ENCODE results near the gene AGO1. TPM values are rescaled to one million over a fixed set of nuclear protein-coding genes. Genes with fewer than 3 reads are reported as not detected.

The AGO1 gene
- total and polyA plus RNA-seq, 2 of the 13 experiments (the other 11 are each of a cell fraction or from before 2014, with no cell fraction given): 9.2 to 18.6 TPM

DNA sequence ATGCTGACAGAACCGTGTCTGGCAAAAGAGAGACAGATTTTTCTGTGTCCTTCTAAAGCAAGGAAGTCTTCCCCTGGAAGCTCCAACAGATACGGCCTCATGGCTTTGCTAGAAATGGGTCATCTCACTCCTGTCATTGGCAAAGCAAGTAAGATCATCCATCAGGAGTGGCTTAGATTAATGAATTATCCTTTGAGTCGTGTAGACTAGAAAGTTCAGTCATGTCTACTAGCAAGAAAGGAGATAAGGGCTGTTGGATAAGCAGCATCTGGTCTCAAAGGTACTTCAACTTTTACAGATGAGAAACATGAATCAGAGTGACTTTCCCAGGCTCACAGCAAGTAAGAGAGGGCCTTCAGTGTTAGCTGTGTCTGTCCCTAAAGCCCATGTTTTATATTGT lies 44.5 kb downstream of the AGO1 start (continued):
- TF ChIP-seq, protein P1, sequence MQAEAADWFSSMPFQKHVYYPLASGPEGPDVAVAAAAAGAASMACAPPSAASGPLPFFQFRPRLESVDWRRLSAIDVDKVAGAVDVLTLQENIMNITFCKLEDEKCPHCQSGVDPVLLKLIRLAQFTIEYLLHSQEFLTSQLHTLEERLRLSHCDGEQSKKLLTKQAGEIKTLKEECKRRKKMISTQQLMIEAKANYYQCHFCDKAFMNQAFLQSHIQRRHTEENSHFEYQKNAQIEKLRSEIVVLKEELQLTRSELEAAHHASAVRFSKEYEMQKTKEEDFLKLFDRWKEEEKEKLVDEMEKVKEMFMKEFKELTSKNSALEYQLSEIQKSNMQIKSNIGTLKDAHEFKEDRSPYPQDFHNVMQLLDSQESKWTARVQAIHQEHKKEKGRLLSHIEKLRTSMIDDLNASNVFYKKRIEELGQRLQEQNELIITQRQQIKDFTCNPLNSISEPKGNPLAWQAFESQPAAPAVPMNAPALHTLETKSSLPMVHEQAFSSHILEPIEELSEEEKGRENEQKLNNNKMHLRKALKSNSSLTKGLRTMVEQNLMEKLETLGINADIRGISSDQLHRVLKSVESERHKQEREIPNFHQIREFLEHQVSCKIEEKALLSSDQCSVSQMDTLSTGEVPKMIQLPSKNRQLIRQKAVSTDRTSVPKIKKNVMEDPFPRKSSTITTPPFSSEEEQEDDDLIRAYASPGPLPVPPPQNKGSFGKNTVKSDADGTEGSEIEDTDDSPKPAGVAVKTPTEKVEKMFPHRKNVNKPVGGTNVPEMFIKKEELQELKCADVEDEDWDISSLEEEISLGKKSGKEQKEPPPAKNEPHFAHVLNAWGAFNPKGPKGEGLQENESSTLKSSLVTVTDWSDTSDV (CRISPR knock-in tag; IDR thresholded peaks at IDR 0.05): no peak
- TF ChIP-seq GATAD2A (CRISPR knock-in tag; IDR thresholded peaks at IDR 0.05): no peak
- TF ChIP-seq, protein P2, sequence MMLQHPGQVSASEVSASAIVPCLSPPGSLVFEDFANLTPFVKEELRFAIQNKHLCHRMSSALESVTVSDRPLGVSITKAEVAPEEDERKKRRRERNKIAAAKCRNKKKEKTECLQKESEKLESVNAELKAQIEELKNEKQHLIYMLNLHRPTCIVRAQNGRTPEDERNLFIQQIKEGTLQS (CRISPR knock-in tag; IDR thresholded peaks at IDR 0.05): no peak
- TF ChIP-seq TBX3 (IDR thresholded peaks at IDR 0.05; ENCODE audit: borderline replicate concordance): no peak

DNA sequence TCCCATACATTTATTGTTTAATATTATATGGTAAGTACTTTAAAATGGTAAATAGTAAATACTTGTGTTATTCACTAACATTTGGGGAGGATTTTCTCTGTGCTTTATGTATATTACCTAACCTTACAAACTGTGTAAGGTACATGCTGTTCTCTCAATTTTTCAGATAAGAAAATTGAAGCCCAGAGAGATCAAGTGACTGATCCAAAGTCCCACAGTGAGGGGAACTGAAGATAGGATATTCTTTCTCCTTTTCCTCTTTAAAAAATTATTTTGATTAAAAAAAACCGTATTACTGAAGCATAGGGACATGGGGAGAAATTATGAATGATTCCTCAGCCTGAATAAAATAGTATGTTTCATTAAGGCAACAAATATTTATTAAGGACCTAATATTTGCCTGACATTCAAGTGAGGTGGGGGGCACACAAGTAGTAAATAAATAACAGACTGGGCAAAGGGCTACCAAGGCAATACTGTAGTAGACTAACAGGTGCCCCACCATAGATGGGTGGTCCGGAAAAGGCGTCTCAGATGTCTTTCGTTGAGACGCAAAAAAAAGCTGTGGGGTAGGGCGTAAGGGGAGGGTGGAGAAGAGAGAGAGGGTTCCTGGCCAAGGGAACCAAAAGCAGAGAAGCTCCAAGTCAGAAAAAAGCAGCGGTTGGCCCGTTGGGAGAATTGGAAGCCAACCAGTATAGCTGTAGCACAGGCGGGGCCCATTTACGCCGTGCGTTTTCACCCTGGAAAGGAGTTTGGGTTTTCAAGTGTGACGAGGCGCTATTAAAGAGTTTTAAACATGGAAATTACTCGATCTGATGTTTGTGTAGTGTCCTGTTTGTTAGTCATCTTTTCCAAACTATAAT lies 47.0 kb downstream of the AGO1 start:
- Histone ChIP-seq H2AFZ (ENCODE audit: low read length) (peak overlapping the region; percentile 31), H3K4me2 (ENCODE audit: low read depth, low read length) (peak overlapping the region; percentile 82), H3K4me1 (ENCODE audit: insufficient read depth, low read length) (peaks cover 30% of the 10 kb centered on the region), H3K36me3 (replicated peaks in 1 of 2; ENCODE audit: control insufficient read depth in 1 of 2, insufficient read depth in 2 of 2, low read length in 2 of 2) (no peaks in the 10 kb centered on the region), H3K27ac (ENCODE audit: extremely low read length, insufficient read depth, low read length) (peak overlapping the region; percentile 97), H3K9ac (ENCODE audit: insufficient read depth, low read depth, low read length) (peak overlapping the region; percentile 94), H3K9me3 (ENCODE audit: low read length) (no peaks in the 10 kb centered on the region), H3K4me3 (replicated peaks in 1 of 3; ENCODE audit: insufficient read depth in 1 of 3, low read depth in 2 of 3, low read length in 3 of 3) (peak overlapping the region; percentile 93 to 97 (median 97)), H3K27me3 (ENCODE audit: control insufficient read depth in 1 of 2, insufficient read depth in 2 of 2, low read length in 2 of 2) (no peaks in the 10 kb centered on the region; a peak in 1 of 5 replicates), H3K79me2 (ENCODE audit: insufficient read depth, low read length) (peaks cover 38% of the 10 kb centered on the region), H4K20me1 (ENCODE audit: insufficient read depth, low read length) (no peaks in the 10 kb centered on the region)
- in situ Hi-C loops (cut with HindIII; ENCODE audit: extremely low pct_ligation_motif_present, low pct_unique_long_range_greater_than_20kb) (no loop called here), intact Hi-C loops (cut with micrococcal nuclease; ENCODE audit: unreplicated experiment) (no loop called here)
- CTCF ChIA-PET (ENCODE audit: low intra/inter-chr PET ratio, low total read pairs): no interaction called here
- FAIRE-seq: no peak
- 6% methylated on average over 15 of the region's 15 CpGs for WGBS (ENCODE audit: low lambda C conversion rate)
- DNase-seq (ENCODE audit: low spot score): peak; percentile 15
- POLR2A ChIA-PET: interaction anchor here (0.6 to 1.8 kb wide), 5 partner anchors 8 to 470 kb away, joined by 3 to 6 read pairs (median 3); partner anchors contain the start of gene CLSPN
- BruUV-seq (replicated peaks): TSS peak; percentile 90
- peak; percentile 36 for ATAC-seq
- TF ChIP-seq NFYC (CRISPR knock-in tag; IDR thresholded peaks at IDR 0.05) (no peak), ZNF564 (CRISPR knock-in tag; IDR thresholded peaks at IDR 0.05) (no peak; the same call in 1 of the 2 replicates), ZNF816 (CRISPR knock-in tag; IDR thresholded peaks at IDR 0.05; ENCODE audit: borderline replicate concordance) (peak; percentile 34; the same call in 1 of the 2 replicates), ZNF557 (CRISPR knock-in tag; IDR thresholded peaks at IDR 0.05) (no peak), MEF2D (CRISPR knock-in tag; IDR thresholded peaks at IDR 0.05) (0 out of 2 replicates have a peak, but pooled peaks have one; percentile 43)
- TF ChIP-seq, protein P3, sequence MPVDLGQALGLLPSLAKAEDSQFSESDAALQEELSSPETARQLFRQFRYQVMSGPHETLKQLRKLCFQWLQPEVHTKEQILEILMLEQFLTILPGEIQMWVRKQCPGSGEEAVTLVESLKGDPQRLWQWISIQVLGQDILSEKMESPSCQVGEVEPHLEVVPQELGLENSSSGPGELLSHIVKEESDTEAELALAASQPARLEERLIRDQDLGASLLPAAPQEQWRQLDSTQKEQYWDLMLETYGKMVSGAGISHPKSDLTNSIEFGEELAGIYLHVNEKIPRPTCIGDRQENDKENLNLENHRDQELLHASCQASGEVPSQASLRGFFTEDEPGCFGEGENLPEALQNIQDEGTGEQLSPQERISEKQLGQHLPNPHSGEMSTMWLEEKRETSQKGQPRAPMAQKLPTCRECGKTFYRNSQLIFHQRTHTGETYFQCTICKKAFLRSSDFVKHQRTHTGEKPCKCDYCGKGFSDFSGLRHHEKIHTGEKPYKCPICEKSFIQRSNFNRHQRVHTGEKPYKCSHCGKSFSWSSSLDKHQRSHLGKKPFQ (CRISPR knock-in tag; IDR thresholded peaks at IDR 0.05; ENCODE audit: insufficient replicate concordance): no peak
- TF ChIP-seq, protein P4, sequence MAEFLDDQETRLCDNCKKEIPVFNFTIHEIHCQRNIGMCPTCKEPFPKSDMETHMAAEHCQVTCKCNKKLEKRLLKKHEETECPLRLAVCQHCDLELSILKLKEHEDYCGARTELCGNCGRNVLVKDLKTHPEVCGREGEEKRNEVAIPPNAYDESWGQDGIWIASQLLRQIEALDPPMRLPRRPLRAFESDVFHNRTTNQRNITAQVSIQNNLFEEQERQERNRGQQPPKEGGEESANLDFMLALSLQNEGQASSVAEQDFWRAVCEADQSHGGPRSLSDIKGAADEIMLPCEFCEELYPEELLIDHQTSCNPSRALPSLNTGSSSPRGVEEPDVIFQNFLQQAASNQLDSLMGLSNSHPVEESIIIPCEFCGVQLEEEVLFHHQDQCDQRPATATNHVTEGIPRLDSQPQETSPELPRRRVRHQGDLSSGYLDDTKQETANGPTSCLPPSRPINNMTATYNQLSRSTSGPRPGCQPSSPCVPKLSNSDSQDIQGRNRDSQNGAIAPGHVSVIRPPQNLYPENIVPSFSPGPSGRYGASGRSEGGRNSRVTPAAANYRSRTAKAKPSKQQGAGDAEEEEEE (CRISPR knock-in tag; IDR thresholded peaks at IDR 0.05; ENCODE audit: borderline replicate concordance): no peak
